ENCODE measurements around the gene PHOX2A.

DNA sequence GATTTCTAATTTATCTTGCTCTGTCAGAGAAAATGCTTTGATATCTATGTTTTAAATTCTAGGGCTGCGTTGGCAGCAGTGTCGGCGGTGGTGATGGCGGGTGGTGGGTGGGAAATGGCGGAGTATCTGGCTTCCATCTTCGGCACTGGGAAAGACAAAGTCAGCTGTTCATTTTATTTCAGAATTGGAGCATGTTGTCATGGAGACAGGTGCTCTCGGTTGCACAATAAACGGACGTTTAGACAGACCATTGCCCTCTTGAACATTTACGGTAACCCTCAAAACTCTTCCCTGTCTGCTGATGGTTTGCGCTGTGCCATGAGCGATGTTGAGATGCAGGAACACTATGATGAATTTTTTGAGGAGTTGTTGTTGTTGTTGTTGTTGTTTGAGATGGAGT lies 36.1 kb upstream of the PHOX2A start:
- no peak for TF ChIP-seq POLR2A (IDR thresholded peaks at IDR 0.05)
- TF ChIP-seq, protein P1, sequence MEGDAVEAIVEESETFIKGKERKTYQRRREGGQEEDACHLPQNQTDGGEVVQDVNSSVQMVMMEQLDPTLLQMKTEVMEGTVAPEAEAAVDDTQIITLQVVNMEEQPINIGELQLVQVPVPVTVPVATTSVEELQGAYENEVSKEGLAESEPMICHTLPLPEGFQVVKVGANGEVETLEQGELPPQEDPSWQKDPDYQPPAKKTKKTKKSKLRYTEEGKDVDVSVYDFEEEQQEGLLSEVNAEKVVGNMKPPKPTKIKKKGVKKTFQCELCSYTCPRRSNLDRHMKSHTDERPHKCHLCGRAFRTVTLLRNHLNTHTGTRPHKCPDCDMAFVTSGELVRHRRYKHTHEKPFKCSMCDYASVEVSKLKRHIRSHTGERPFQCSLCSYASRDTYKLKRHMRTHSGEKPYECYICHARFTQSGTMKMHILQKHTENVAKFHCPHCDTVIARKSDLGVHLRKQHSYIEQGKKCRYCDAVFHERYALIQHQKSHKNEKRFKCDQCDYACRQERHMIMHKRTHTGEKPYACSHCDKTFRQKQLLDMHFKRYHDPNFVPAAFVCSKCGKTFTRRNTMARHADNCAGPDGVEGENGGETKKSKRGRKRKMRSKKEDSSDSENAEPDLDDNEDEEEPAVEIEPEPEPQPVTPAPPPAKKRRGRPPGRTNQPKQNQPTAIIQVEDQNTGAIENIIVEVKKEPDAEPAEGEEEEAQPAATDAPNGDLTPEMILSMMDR (IDR thresholded peaks at IDR 0.05) = no peak

Measured in Peyer's patch (tissue), 4 donors.